HepG2 (cell line): Measurements from ENCODE around the gene MTHFD1L. TPM values are rescaled to one million over a fixed set of nuclear protein-coding genes. Genes with fewer than 3 reads are reported as not detected.

ENCODE experiments used
- ADNP ChIP-seq: sonication (generic); formaldehyde crosslinking; IDR thresholded peaks from 2 replicates; pipeline ENCODE4 v1.4.0; 2020; ENCODE audit warnings: missing genetic modification reagents
- CBX1 ChIP-seq: IDR thresholded peaks from one replicate; pipeline ENCODE4 v1.6.1; 2016; ENCODE audit warnings: antibody characterized with exemption, low read depth
- EHMT2 ChIP-seq: fragments of 200-600 bp; sonication (generic); IDR thresholded peaks from 2 replicates; pipeline ENCODE4 v1.7.0; 2017; ENCODE audit warnings: antibody characterized with exemption, low read depth, low read length, borderline replicate concordance
- HDAC6 ChIP-seq: fragments of 200-600 bp; sonication (generic); IDR thresholded peaks from 2 replicates; pipeline ENCODE4 v1.7.0; 2017; ENCODE audit warnings: mild to moderate bottlenecking, antibody characterized with exemption, low read length, low read depth
- KLF15 ChIP-seq: sonication (generic); formaldehyde crosslinking; IDR thresholded peaks from 2 replicates; pipeline ENCODE4 v1.8.1; 2023; ENCODE audit warnings: borderline replicate concordance, mild to moderate bottlenecking, inconsistent platforms, missing genetic modification reagents, mixed read lengths
- MEIS1 ChIP-seq: sonication (generic); formaldehyde crosslinking; IDR thresholded peaks from 2 replicates; pipeline ENCODE4 v1.9.0; 2021; ENCODE audit warnings: mild to moderate bottlenecking, missing genetic modification reagents, moderate library complexity, borderline replicate concordance
- NFE2L1 ChIP-seq: sonication (generic); formaldehyde crosslinking; IDR thresholded peaks from 2 replicates; pipeline ENCODE4 v1.4.0; 2020; ENCODE audit warnings: missing genetic modification reagents, mild to moderate bottlenecking, borderline replicate concordance
- NRL ChIP-seq: sonication (generic); formaldehyde crosslinking; IDR thresholded peaks from 2 replicates; pipeline ENCODE4 v1.5.0; 2020; ENCODE audit warnings: missing genetic modification reagents, mild to moderate bottlenecking, moderate library complexity, borderline replicate concordance
- RAD21 ChIP-seq: fragments of 450-650 bp; formaldehyde crosslinking; IDR thresholded peaks from 2 replicates; pipeline ENCODE4 v1.5.0; 2020; ENCODE audit warnings: mild to moderate bottlenecking
- RBFOX2 ChIP-seq: fragments of 200-400 bp; formaldehyde crosslinking; IDR thresholded peaks from 2 replicates; pipeline ENCODE4 v1.6.1; 2017; ENCODE audit warnings: low read depth, mild to moderate bottlenecking, low read length
- SRSF1 ChIP-seq: fragments of 200-400 bp; formaldehyde crosslinking; optimal IDR thresholded peaks from 2 replicates; pipeline ENCODE3; 2017; ENCODE audit warnings: mild to moderate bottlenecking, low read depth, low read length, moderate library complexity
- TAF1 ChIP-seq: sonication (generic); formaldehyde crosslinking; IDR thresholded peaks from 2 replicates; pipeline ENCODE4 v1.4.0; 2020; ENCODE audit warnings: missing genetic modification reagents
- ZMYM3 ChIP-seq: sonication (generic); formaldehyde crosslinking; IDR thresholded peaks from 2 replicates; pipeline ENCODE4 v1.5.1; 2020; ENCODE audit warnings: mild to moderate bottlenecking, missing genetic modification reagents
- ZNF207 ChIP-seq: fragments of 450-650 bp; IDR thresholded peaks from 2 replicates; pipeline ENCODE4 v1.6.1; 2016; ENCODE audit warnings: antibody characterized with exemption, borderline replicate concordance
- ZNF496 ChIP-seq: sonication (generic); formaldehyde crosslinking; IDR thresholded peaks from 2 replicates; pipeline ENCODE4 v1.8.1; 2023; ENCODE audit warnings: mild to moderate bottlenecking, moderate library complexity, missing genetic modification reagents; ENCODE audit not compliant: insufficient replicate concordance
- ZNF530 ChIP-seq: sonication (generic); formaldehyde crosslinking; IDR thresholded peaks from 2 replicates; pipeline ENCODE4 v1.5.0; 2020; ENCODE audit warnings: low read depth, mild to moderate bottlenecking, missing genetic modification reagents
- ZNF614 ChIP-seq: IDR thresholded peaks from 2 replicates; pipeline ENCODE4 v1.6.1; 2018; ENCODE audit warnings: missing biosample characterization, missing genetic modification reagents, inconsistent platforms, borderline replicate concordance
- ZSCAN30 ChIP-seq: sonication (generic); formaldehyde crosslinking; IDR thresholded peaks from 2 replicates; pipeline ENCODE4 v1.5.0; 2020; ENCODE audit warnings: mild to moderate bottlenecking, missing genetic modification reagents
- polyA plus RNA-seq, 8 experiments: library from polyadenylated mRNA; depleted of rRNA in 3 of 8; stranded (reverse) in 7 of 8; unstranded in 1 of 8; fragments of >200 nt; fragmentation: Illumina TruSeq in 4 of 8; extraction: Trizol in 4 of 8; gene quantifications; 2 replicates each; pipeline versions ENCODE4 v1.2.1 to v1.2.3, GENCODE V29; 2011 to 2016; ENCODE audit warnings: low read depth in 4 of 8, missing spikeins in 1 of 8, mixed read lengths in 1 of 8; ENCODE audit not compliant: insufficient read depth in 1 of 8
- total RNA-seq, 5 experiments: library from RNA; depleted of rRNA; stranded (reverse); fragments of >200 nt; fragmentation: Illumina TruSeq; extraction: Trizol; gene quantifications; 2 replicates each; pipeline ENCODE4 v1.2.3, GENCODE V29; 2016; ENCODE audit warnings: low read depth in 1 of 5
- TF ChIP-seq, protein P1 (sequence below): sonication (generic); formaldehyde crosslinking; IDR thresholded peaks from 2 replicates; pipeline ENCODE4 v1.5.1; 2020; ENCODE audit warnings: mild to moderate bottlenecking, moderate library complexity, missing genetic modification reagents
- TF ChIP-seq, protein P2 (sequence below): sonication (generic); formaldehyde crosslinking; IDR thresholded peaks from 2 replicates; pipeline ENCODE4 v1.4.0; 2020; ENCODE audit warnings: low read depth, missing genetic modification reagents
- TF ChIP-seq, protein P3 (sequence below): sonication (generic); formaldehyde crosslinking; IDR thresholded peaks from 2 replicates; pipeline ENCODE4 v1.5.0; 2020; ENCODE audit warnings: missing genetic modification reagents
- TF ChIP-seq, protein P4 (sequence below): sonication (generic); formaldehyde crosslinking; IDR thresholded peaks from 2 replicates; pipeline ENCODE4 v1.5.0; 2020; ENCODE audit warnings: mild to moderate bottlenecking, low read depth, missing genetic modification reagents, borderline replicate concordance

Gene MTHFD1L
- total and polyA plus RNA-seq, 2 of the 13 experiments (the other 11 are each of a cell fraction or from before 2014, with no cell fraction given): 24.0 to 39.6 TPM

DNA sequence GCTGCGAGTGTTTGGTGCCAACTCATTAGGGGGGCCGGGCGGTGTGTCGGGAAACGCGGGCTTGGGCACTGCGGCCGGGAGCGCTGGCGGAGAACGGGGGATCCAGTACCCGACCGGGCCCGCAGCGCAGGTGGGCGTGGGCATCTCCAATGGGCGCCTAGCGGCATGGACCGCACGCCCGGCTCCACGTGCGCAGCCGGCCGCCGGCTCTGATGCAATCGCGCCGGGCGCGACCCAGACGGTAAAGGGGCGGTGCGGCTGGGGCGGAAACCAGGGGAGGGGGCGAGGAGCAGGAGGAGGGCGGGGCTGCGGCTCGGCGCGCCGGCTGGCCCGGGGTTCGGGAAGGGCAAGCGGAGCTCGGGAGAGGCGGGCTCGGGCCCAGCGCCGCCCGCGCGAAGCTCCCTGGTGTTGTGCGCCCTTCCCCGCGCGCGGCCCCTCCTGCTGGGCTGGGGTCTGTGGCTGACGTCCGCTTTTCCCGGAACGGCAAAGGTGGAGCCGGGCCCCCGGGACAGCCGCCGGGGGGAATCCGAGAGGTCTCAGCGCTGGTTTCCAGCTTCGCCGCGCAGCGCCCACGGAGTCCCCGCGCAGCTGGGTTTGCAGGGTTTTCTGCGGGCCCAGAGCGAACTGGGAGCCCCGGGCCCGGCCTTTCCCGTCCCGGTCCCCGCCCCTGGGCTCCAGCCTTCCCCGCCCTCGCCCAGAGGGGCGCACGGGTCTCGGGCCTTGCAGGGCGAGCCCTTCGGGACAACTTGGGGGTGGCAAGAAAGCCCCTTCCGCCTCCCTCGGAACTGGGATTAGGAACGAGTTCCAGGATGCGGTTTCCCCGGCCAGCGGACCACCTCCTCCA lies 867 bp downstream of the MTHFD1L start (continued):
- TF ChIP-seq KLF15 (CRISPR knock-in tag): peak; percentile 78; the same call in 1 of the 2 replicates
- peak; percentile 89 for TF ChIP-seq MEIS1 (CRISPR knock-in tag)
- TF ChIP-seq SRSF1: no peak
- TF ChIP-seq NRL: peak; percentile 36; the same call in 1 of the 2 replicates
- TF ChIP-seq RAD21 (CRISPR knock-in tag): no peak
- no peak for TF ChIP-seq ZNF530 (CRISPR knock-in tag)
- TF ChIP-seq, protein P1, sequence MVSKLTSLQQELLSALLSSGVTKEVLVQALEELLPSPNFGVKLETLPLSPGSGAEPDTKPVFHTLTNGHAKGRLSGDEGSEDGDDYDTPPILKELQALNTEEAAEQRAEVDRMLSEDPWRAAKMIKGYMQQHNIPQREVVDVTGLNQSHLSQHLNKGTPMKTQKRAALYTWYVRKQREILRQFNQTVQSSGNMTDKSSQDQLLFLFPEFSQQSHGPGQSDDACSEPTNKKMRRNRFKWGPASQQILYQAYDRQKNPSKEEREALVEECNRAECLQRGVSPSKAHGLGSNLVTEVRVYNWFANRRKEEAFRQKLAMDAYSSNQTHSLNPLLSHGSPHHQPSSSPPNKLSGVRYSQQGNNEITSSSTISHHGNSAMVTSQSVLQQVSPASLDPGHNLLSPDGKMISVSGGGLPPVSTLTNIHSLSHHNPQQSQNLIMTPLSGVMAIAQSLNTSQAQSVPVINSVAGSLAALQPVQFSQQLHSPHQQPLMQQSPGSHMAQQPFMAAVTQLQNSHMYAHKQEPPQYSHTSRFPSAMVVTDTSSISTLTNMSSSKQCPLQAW (CRISPR knock-in tag): peak; percentile 75
- no peak for TF ChIP-seq HDAC6
- peak; percentile 68; the same call in 1 of the 2 replicates for TF ChIP-seq ZMYM3
- peak; percentile 85; the same call in 1 of the 2 replicates for TF ChIP-seq ZNF614 (CRISPR knock-in tag)
- no peak for TF ChIP-seq EHMT2
- TF ChIP-seq, protein P2, sequence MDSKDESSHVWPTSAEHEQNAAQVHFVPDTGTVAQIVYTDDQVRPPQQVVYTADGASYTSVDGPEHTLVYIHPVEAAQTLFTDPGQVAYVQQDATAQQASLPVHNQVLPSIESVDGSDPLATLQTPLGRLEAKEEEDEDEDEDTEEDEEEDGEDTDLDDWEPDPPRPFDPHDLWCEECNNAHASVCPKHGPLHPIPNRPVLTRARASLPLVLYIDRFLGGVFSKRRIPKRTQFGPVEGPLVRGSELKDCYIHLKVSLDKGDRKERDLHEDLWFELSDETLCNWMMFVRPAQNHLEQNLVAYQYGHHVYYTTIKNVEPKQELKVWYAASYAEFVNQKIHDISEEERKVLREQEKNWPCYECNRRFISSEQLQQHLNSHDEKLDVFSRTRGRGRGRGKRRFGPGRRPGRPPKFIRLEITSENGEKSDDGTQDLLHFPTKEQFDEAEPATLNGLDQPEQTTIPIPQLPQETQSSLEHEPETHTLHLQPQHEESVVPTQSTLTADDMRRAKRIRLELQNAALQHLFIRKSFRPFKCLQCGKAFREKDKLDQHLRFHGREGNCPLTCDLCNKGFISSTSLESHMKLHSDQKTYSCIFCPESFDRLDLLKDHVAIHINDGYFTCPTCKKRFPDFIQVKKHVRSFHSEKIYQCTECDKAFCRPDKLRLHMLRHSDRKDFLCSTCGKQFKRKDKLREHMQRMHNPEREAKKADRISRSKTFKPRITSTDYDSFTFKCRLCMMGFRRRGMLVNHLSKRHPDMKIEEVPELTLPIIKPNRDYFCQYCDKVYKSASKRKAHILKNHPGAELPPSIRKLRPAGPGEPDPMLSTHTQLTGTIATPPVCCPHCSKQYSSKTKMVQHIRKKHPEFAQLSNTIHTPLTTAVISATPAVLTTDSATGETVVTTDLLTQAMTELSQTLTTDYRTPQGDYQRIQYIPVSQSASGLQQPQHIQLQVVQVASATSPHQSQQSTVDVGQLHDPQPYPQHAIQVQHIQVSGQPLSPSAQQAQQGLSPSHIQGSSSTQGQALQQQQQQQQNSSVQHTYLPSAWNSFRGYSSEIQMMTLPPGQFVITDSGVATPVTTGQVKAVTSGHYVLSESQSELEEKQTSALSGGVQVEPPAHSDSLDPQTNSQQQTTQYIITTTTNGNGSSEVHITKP: peak; percentile 54; the same call in 1 of the 2 replicates
- TF ChIP-seq, protein P3, sequence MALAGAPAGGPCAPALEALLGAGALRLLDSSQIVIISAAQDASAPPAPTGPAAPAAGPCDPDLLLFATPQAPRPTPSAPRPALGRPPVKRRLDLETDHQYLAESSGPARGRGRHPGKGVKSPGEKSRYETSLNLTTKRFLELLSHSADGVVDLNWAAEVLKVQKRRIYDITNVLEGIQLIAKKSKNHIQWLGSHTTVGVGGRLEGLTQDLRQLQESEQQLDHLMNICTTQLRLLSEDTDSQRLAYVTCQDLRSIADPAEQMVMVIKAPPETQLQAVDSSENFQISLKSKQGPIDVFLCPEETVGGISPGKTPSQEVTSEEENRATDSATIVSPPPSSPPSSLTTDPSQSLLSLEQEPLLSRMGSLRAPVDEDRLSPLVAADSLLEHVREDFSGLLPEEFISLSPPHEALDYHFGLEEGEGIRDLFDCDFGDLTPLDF: peak; percentile 79; the same call in 1 of the 2 replicates
- TF ChIP-seq ZSCAN30 (CRISPR knock-in tag): no peak
- TF ChIP-seq, protein P4, sequence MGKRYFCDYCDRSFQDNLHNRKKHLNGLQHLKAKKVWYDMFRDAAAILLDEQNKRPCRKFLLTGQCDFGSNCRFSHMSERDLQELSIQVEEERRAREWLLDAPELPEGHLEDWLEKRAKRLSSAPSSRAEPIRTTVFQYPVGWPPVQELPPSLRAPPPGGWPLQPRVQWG (CRISPR knock-in tag): no peak
- peak; percentile 49 for TF ChIP-seq CBX1
- no peak for TF ChIP-seq NFE2L1 (CRISPR knock-in tag)
- TF ChIP-seq RBFOX2: peak; percentile 93
- TF ChIP-seq ZNF496 (CRISPR knock-in tag): no peak
- no peak for TF ChIP-seq ZNF207
- TF ChIP-seq TAF1 (CRISPR knock-in tag): peak; percentile 57
- TF ChIP-seq ADNP (CRISPR knock-in tag): no peak
